NCI-H82 treated with DMSO at 0.1 percent for 48 hours (cell line): ENCODE results near the gene PRSS16.

Experiments
- DNase-seq: peaks from one replicate; lab custom pipeline; 2025; ENCODE audit not compliant: unreplicated experiment; lab: John Stamatoyannopoulos, UW

The PRSS16 gene

GRCh38 chr6:27283279-27283678 lies 35.8 kb downstream of the PRSS16 start:
- DNase-seq: no peak

GRCh38 chr6:27286141-27286540 lies 38.6 kb downstream of the PRSS16 start:
- DNase-seq: no peak

- no peak for DNase-seq
These were observed 40.2 kb downstream of the PRSS16 start for GRCh38 chr6:27287751-27288135.

GRCh38 chr6:27288136-27289044 lies 40.9 kb downstream of the PRSS16 start:
- no peak for DNase-seq

- no peak for DNase-seq
These were observed 42.8 kb downstream of the PRSS16 start for GRCh38 chr6:27290065-27290849.

- no peak for DNase-seq
These were observed 43.3 kb downstream of the PRSS16 start for GRCh38 chr6:27290850-27291208.

GRCh38 chr6:27293436-27294098 lies 46.1 kb downstream of the PRSS16 start:
- DNase-seq: no peak

GRCh38 chr6:27294409-27294808 lies 46.9 kb downstream of the PRSS16 start:
- no peak for DNase-seq

GRCh38 chr6:27295301-27296079 lies 48.0 kb downstream of the PRSS16 start:
- no peak for DNase-seq

GRCh38 chr6:27296106-27296783 lies 48.7 kb downstream of the PRSS16 start:
- no peak for DNase-seq

- DNase-seq: no peak
These were observed 50.0 kb downstream of the PRSS16 start for GRCh38 chr6:27297484-27297856.

- no peak for DNase-seq
These were observed 50.6 kb downstream of the PRSS16 start for GRCh38 chr6:27297857-27298730.

GRCh38 chr6:27303613-27304272 lies 56.2 kb downstream of the PRSS16 start:
- DNase-seq: no peak
